GM12873 (cell line): ENCODE measurements around the gene SIGLEC9.
A peak's percentile ranks its signal among the peaks of the same experiment; 100 is the strongest.

Experiments used
- CTCF ChIP-seq: IDR thresholded peaks from 2 replicates; pipeline ENCODE4 v1.5.1; 2012; ENCODE audit warnings: low read depth, mild to moderate bottlenecking, moderate library complexity, low read length, control low read depth; ENCODE audit not compliant: insufficient read depth; ENCODE audit errors: missing control alignments

SIGLEC9 gene

GRCh38 chr19:51131780-51132680 is 7.3 kb downstream of the SIGLEC9 start:
- peak; percentile 22 for TF ChIP-seq CTCF

DNA sequence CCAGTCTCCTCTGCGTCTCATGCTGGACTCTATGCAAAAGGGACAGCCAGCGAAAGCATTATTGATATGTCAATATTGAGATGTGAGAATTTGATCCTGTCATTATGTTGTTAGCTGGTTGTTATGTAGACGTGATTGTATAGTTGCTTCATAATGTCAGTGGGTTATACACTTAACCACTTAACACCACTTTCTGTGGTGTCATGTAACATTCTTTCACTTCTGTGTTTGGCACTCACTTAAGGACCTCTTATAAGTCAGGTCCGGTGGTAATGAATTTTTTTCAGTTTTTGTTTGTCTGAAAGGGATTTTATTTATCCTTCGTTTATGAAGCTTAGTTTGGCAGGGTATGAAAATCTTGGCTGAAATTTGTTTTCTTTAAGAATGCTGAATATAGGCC is 10.3 kb downstream of the SIGLEC9 start:
- TF ChIP-seq CTCF = no peak

- TF ChIP-seq CTCF = no peak
These were observed 11.5 kb downstream of the SIGLEC9 start for GRCh38 chr19:51135986-51136762.

DNA sequence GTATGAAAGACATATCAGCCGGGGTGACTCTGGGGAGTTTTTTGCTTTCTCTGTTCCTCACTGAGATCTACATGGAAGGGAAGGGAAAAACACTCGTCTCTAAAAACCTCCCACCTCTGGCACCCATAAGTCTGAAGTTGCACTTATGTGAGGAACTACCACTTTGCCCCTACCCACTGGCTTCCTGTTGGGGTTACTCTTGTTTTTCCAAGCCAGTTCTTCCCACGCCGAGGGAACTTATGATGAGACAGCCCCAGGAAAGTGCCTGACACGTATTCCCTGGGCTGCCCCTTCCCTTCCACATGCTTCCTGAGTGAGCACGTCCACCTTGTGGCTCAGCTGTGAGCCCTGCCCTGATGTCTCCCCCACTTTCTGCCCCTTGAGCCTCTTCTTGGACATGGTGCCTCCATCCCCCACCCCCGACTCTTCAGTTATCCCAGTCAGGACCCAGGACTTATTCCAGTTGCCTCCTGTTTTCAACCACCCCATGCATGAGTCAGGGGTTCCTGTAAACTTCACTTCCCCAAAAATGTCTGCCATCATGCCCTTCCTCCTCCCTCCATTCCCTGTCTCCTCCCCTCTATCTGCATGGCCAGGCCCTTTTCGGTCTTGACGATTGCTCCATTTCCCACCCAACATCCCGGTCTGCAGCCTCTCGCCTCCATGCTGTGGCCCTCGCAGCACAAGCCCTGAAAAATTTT is 12.3 kb downstream of the SIGLEC9 start:
- no peak for TF ChIP-seq CTCF

- TF ChIP-seq CTCF = no peak
These were observed 13.2 kb downstream of the SIGLEC9 start for GRCh38 chr19:51137792-51138425.

DNA sequence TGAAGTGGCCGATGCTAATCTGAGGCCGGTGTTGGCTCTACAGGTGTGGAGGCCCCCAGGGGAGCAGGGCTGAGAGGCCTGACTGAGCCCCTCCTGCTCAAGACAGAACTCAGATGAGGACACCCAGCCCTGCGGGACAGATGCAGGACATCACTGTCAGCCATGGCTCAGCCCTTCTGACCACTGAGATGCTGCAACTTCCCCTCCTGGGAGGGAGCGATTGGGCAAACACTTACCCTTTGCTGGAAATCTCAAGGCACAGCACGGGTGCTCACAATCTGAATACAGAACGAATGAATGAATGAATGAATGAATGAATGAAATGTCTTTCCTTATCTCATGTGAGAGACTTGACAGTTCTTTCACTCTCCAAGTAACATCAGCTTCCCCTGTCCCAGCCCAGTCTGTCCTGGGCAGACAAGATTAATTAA is 13.9 kb downstream of the SIGLEC9 start:
- TF ChIP-seq CTCF = no peak
